H9 (cell line): Measurements from ENCODE around the gene OR2T5. TPM values are rescaled to one million over a fixed set of nuclear protein-coding genes. Genes with fewer than 3 reads are reported as not detected.
"Not testable (repeated sequence)": the region's sequence is repeated elsewhere in the genome, so short reads cannot be mapped to it uniquely, and the experiment has no call there.

Experiments used
- DNase-seq: peaks from one replicate; pipeline ENCODE4 v3.0.0-alpha.2; 2017
- H2AFZ ChIP-seq: one replicate; pipeline ENCODE4 v1.6.1; 2013; ENCODE audit warnings: mild to moderate bottlenecking, low read length, control low read depth, moderate library complexity
- H2AK5ac ChIP-seq: 2 replicates; pipeline ENCODE4 v1.6.1; 2013; ENCODE audit warnings: low read length, control low read depth, mixed read lengths; ENCODE audit not compliant: insufficient read length
- H2BK120ac ChIP-seq: one replicate; pipeline ENCODE4 v1.6.1; 2013; ENCODE audit warnings: low read depth, mild to moderate bottlenecking, low read length, control low read depth, inconsistent platforms; ENCODE audit not compliant: poor library complexity, severe bottlenecking
- H2BK12ac ChIP-seq: 2 replicates; pipeline ENCODE4 v1.6.1; 2013; ENCODE audit warnings: low read length, control low read depth, mixed read lengths, low read depth; ENCODE audit not compliant: insufficient read length
- H2BK15ac ChIP-seq: 2 replicates; pipeline ENCODE4 v1.6.1; 2013; ENCODE audit warnings: low read depth, low read length, control low read depth
- H2BK20ac ChIP-seq: one replicate; pipeline ENCODE4 v1.6.1; 2013; ENCODE audit warnings: low read depth, mild to moderate bottlenecking, low read length, control low read depth, inconsistent platforms; ENCODE audit not compliant: poor library complexity, severe bottlenecking
- H2BK5ac ChIP-seq: 2 replicates; pipeline ENCODE4 v1.6.1; 2013; ENCODE audit warnings: low read length, control low read depth, mixed read lengths; ENCODE audit not compliant: insufficient read length
- H3K14ac ChIP-seq: 2 replicates; pipeline ENCODE4 v1.6.1; 2013; ENCODE audit warnings: low read length, control low read depth; ENCODE audit not compliant: insufficient read depth
- H3K18ac ChIP-seq: 2 replicates; pipeline ENCODE4 v1.6.1; 2013; ENCODE audit warnings: low read depth, mild to moderate bottlenecking, mixed read lengths, low read length, control low read depth; ENCODE audit not compliant: insufficient read length
- H3K23ac ChIP-seq: 2 replicates; pipeline ENCODE4 v1.6.1; 2013; ENCODE audit warnings: low read length, control low read depth, mixed read lengths, low read depth; ENCODE audit not compliant: insufficient read length
- H3K23me2 ChIP-seq: 2 replicates; pipeline ENCODE4 v1.6.1; 2013; ENCODE audit warnings: low read depth, mild to moderate bottlenecking, mixed read lengths, low read length, control low read depth; ENCODE audit not compliant: insufficient read length, poor library complexity, severe bottlenecking
- H3K27ac ChIP-seq: 2 replicates; pipeline ENCODE4 v1.5.1; 2013; ENCODE audit warnings: low read length, control low read depth, mixed read lengths, low read depth; ENCODE audit not compliant: insufficient read length
- H3K27me3 ChIP-seq: 2 replicates; pipeline ENCODE4 v1.6.1; 2013; ENCODE audit warnings: low read length, control low read depth, inconsistent platforms; ENCODE audit not compliant: insufficient read depth
- H3K4ac ChIP-seq: 2 replicates; pipeline ENCODE4 v1.6.1; 2013; ENCODE audit warnings: low read depth, mild to moderate bottlenecking, control low read depth, inconsistent platforms, low read length, moderate library complexity
- H3K4me1 ChIP-seq: 2 replicates; pipeline ENCODE4 v1.6.1; 2013; ENCODE audit warnings: low read length, control low read depth, inconsistent platforms; ENCODE audit not compliant: insufficient read depth
- H3K4me2 ChIP-seq: 2 replicates; pipeline ENCODE4 v1.6.1; 2013; ENCODE audit warnings: low read length, control low read depth, mixed read lengths; ENCODE audit not compliant: insufficient read length, insufficient read depth
- H3K56ac ChIP-seq: 2 replicates; pipeline ENCODE4 v1.6.1; 2013; ENCODE audit warnings: low read depth, mild to moderate bottlenecking, mixed read lengths, low read length, control low read depth; ENCODE audit not compliant: insufficient read length
- H3K79me1 ChIP-seq: 2 replicates; pipeline ENCODE4 v1.6.1; 2013; ENCODE audit warnings: low read depth, mild to moderate bottlenecking, moderate library complexity, low read length, control low read depth, inconsistent platforms; ENCODE audit not compliant: insufficient read depth, poor library complexity, severe bottlenecking
- H3K79me2 ChIP-seq: 2 replicates; pipeline ENCODE4 v1.6.1; 2013; ENCODE audit warnings: low read length, control low read depth, inconsistent platforms; ENCODE audit not compliant: insufficient read depth
- H3K9ac ChIP-seq: 2 replicates; pipeline ENCODE4 v1.6.1; 2013; ENCODE audit warnings: low read length, control low read depth, mixed read lengths; ENCODE audit not compliant: insufficient read length; ENCODE audit errors: extremely low read depth
- H3K9me3 ChIP-seq: one replicate; pipeline ENCODE4 v1.6.1; 2013; ENCODE audit warnings: low read depth, low read length, inconsistent platforms; ENCODE audit not compliant: control insufficient read depth
- H3T11ph ChIP-seq: one replicate; pipeline ENCODE4 v1.6.1; 2013; ENCODE audit warnings: mild to moderate bottlenecking, low read length, control low read depth, inconsistent platforms
- H4K20me1 ChIP-seq: one replicate; pipeline ENCODE4 v1.6.1; 2013; ENCODE audit not compliant: control insufficient read depth, insufficient read length, insufficient read depth
- H4K5ac ChIP-seq: 2 replicates; pipeline ENCODE4 v1.6.1; 2013; ENCODE audit warnings: low read depth, mild to moderate bottlenecking, mixed read lengths, low read length, control low read depth; ENCODE audit not compliant: insufficient read length
- H4K8ac ChIP-seq: replicated peaks from 2 replicates; pipeline ENCODE4 v1.6.1; 2013; ENCODE audit warnings: low read length, control low read depth, mixed read lengths, low read depth; ENCODE audit not compliant: insufficient read length
- H4K91ac ChIP-seq: 2 replicates; pipeline ENCODE4 v1.6.1; 2013; ENCODE audit warnings: low read depth, mild to moderate bottlenecking, moderate library complexity, mixed read lengths, low read length, control low read depth; ENCODE audit not compliant: insufficient read length
- H3K27ac Mint-ChIP-seq, 3 experiments: 2 replicates in 2 of 3; 3 replicates in 1 of 3; pipeline ENCODE4 v1.8.0; 2020 to 2021; ENCODE audit warnings: mixed read lengths in 3 of 3, mild to moderate bottlenecking in 1 of 3, moderate library complexity in 1 of 3
- H3K27me3 Mint-ChIP-seq: 2 replicates; pipeline ENCODE4 v1.8.0; 2021; ENCODE audit warnings: low read depth, mild to moderate bottlenecking, moderate library complexity, mixed read lengths
- H3K36me3 Mint-ChIP-seq, 3 experiments: 2 replicates in 2 of 3; 3 replicates in 1 of 3; pipeline ENCODE4 v1.8.0; 2020 to 2021; ENCODE audit warnings: low read depth in 3 of 3, mixed read lengths in 3 of 3; ENCODE audit not compliant: insufficient read depth in 1 of 3
- H3K4me1 Mint-ChIP-seq, 2 experiments: 2 replicates each; pipeline ENCODE4 v1.8.0; 2020; ENCODE audit warnings: mixed read lengths in 2 of 2
- H3K4me3 Mint-ChIP-seq, 2 experiments: 2 replicates in 1 of 2; 3 replicates in 1 of 2; pipeline ENCODE4 v1.8.0; 2020 to 2021; ENCODE audit warnings: mild to moderate bottlenecking in 2 of 2, mixed read lengths in 2 of 2, moderate library complexity in 1 of 2
- H3K9me3 Mint-ChIP-seq, 2 experiments: 2 replicates in 1 of 2; 3 replicates in 1 of 2; pipeline ENCODE4 v1.8.0; 2020; ENCODE audit warnings: mild to moderate bottlenecking in 2 of 2, mixed read lengths in 2 of 2, moderate library complexity in 1 of 2
- CTCF ChIP-seq: fragments of 200-600 bp; sonication (generic); conservative IDR thresholded peaks from 3 replicates; pipeline ENCODE4 v1.8.0; 2021; ENCODE audit warnings: antibody characterized with exemption, mild to moderate bottlenecking
- whole genome bisulfite sequencing: extraction: QIAGEN DNeasy Blood & Tissue Kit; methylation state at CpG from one replicate; pipeline ENCODE4 v1.1.7; 2013; ENCODE audit warnings: missing lambda C conversion rate, low lambda C conversion rate, mixed read lengths; ENCODE audit not compliant: insufficient read length; ENCODE audit errors: extremely low coverage; 5-methylcytosine and 5-hydroxymethylcytosine counted together
- total RNA-seq: library from RNA; stranded (reverse); gene quantifications from 2 replicates; pipeline ENCODE4 v1.2.1, GENCODE V29; 2021

Gene OR2T5
- total RNA-seq, 1 experiment from 2014 or later = not detected

DNA sequence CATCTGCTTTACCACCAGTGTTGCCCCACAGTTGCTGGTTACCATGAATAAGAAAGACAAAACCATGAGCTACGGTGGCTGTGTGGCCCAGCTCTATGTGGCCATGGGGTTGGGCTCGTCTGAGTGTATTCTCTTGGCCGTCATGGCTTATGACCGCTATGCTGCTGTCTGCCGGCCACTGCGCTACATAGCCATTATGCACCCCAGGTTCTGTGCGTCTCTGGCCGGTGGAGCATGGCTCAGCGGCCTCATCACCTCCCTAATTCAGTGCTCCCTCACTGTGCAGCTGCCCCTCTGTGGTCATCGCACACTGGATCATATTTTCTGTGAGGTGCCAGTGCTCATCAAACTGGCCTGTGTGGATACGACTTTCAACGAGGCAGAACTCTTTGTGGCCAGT is 33.5 kb downstream of the OR2T5 start:
- Histone ChIP-seq H3T11ph (no peak overlapping the region), H3K56ac (no peak overlapping the region), H3K27ac (no peak overlapping the region), H3K4me1 (no peaks in the 10 kb centered on the region), H2BK15ac (no peak overlapping the region), H4K5ac (no peak overlapping the region), H3K4me2 (no peak overlapping the region), H3K9ac (no peak overlapping the region), H3K4ac (no peak overlapping the region), H2BK5ac (no peak overlapping the region), H4K91ac (no peak overlapping the region), H2BK20ac (no peak overlapping the region), H4K8ac (no peak overlapping the region), H3K9me3 (peaks cover 36% of the 10 kb centered on the region), H3K79me1 (no peaks in the 10 kb centered on the region), H3K79me2 (no peaks in the 10 kb centered on the region), H4K20me1 (no peaks in the 10 kb centered on the region), H2BK120ac (no peak overlapping the region), H3K18ac (no peak overlapping the region), H2BK12ac (no peak overlapping the region), H3K27me3 (no peaks in the 10 kb centered on the region), H3K23ac (no peak overlapping the region), H2AFZ (no peak overlapping the region), H2AK5ac (no peak overlapping the region), H3K23me2 (no peaks in the 10 kb centered on the region), H3K14ac (no peak overlapping the region)
- no CpG with 5 or more reads among the region's 12 CpGs for whole genome bisulfite sequencing
- no peak for DNase-seq
- H3K4me3 Mint-ChIP-seq = no peak overlapping the region
- no peaks in the 10 kb centered on the region for H3K4me1 Mint-ChIP-seq
- H3K36me3 Mint-ChIP-seq = peaks cover 4 to 23% (median 5%) of the 10 kb centered on the region in 3 experiments; a peak in 5 of 7 replicates
- no peak for TF ChIP-seq CTCF
- no peak overlapping the region for H3K27ac Mint-ChIP-seq
- H3K27me3 Mint-ChIP-seq = peaks cover 4% of the 10 kb centered on the region; the same call in 1 of the 2 replicates
- H3K9me3 Mint-ChIP-seq = peaks cover 66 to 70% of the 10 kb centered on the region in 2 experiments

- H3K27ac Mint-ChIP-seq, H3K56ac ChIP-seq, H3K4me3 Mint-ChIP-seq, H4K20me1 ChIP-seq, H2BK120ac ChIP-seq, H3K23me2 ChIP-seq, H4K5ac ChIP-seq, H2AK5ac ChIP-seq, H4K8ac ChIP-seq, H2BK5ac ChIP-seq, H2BK20ac ChIP-seq, H3T11ph ChIP-seq, H3K4me1 ChIP-seq, H3K18ac ChIP-seq, H3K23ac ChIP-seq, DNase-seq, H3K79me1 ChIP-seq, H3K4ac ChIP-seq, H3K9me3 Mint-ChIP-seq, H3K14ac ChIP-seq, H3K9ac ChIP-seq, H3K9me3 ChIP-seq, H3K27ac ChIP-seq, H3K27me3 ChIP-seq, H3K79me2 ChIP-seq, H2BK15ac ChIP-seq, H3K36me3 Mint-ChIP-seq, H3K4me1 Mint-ChIP-seq, H2BK12ac ChIP-seq, H4K91ac ChIP-seq, H2AFZ ChIP-seq, H3K4me2 ChIP-seq, H3K27me3 Mint-ChIP-seq: not testable (repeated sequence)
Observed at GRCh38 chr1:248537449-248537848, 49.1 kb downstream of the OR2T5 start.
